Panc1 (cell line): ENCODE results near the gene PCSK7.

Experiments
- POLR2AphosphoS5 ChIP-seq: IDR thresholded peaks from 2 replicates; pipeline ENCODE4 v1.6.1; 2012; ENCODE audit warnings: mild to moderate bottlenecking, low read depth, low read length, moderate library complexity
- REST ChIP-seq, 2 experiments: IDR thresholded peaks; 2 replicates each; pipeline ENCODE4 v1.6.1; 2011 to 2012; ENCODE audit warnings: low read depth in 2 of 2, control low read depth in 1 of 2, low read length in 1 of 2, mild to moderate bottlenecking in 1 of 2, moderate library complexity in 1 of 2; ENCODE audit not compliant: insufficient read depth in 1 of 2
- TCF7L2 ChIP-seq: IDR thresholded peaks from 2 replicates; pipeline ENCODE4 v1.6.1; 2011; ENCODE audit warnings: mild to moderate bottlenecking, low read depth, low read length, inconsistent platforms
- TF ChIP-seq, protein P1 (sequence below): fragments of 450-650 bp; IDR thresholded peaks from 2 replicates; pipeline ENCODE4 v1.5.1; 2017; ENCODE audit warnings: mild to moderate bottlenecking

DNA sequence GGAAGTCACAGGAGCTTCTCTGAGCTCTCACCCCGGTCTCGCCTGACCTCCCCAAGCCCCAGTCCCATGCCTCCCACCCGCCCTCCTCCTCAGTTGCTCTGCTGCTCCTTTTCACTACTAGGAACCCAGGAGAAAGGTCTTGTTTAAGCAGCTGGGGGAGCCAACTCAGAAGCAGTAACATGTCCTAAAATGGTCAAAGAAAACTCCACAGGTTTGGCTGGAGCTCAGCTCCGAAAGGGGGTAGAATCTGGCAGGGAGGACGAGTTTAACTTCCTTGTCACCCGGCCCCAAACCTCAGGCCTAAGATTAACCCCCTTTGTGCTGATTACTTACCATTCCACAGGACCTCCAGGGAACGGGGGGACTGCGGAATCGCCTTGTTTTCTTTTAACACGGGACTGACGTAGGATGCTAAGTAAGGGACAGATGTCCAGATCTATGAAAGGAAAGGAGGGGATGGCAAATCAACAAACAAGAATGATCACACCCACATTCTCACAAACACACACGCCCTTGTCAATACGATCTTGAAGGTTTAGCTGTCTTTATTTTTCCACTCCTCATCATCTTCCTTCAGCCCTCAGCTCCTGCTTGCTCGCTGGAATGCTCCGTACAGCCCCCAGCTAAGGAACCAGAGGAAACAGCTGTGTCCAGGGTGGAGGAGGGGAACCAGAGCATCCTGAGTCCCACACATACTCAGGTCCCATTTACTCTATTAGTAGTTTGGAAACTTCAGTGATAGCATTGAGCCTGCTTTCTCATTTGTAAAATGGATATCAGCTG, 13.5 kb downstream of the PCSK7 start:
- TF ChIP-seq, protein P1, sequence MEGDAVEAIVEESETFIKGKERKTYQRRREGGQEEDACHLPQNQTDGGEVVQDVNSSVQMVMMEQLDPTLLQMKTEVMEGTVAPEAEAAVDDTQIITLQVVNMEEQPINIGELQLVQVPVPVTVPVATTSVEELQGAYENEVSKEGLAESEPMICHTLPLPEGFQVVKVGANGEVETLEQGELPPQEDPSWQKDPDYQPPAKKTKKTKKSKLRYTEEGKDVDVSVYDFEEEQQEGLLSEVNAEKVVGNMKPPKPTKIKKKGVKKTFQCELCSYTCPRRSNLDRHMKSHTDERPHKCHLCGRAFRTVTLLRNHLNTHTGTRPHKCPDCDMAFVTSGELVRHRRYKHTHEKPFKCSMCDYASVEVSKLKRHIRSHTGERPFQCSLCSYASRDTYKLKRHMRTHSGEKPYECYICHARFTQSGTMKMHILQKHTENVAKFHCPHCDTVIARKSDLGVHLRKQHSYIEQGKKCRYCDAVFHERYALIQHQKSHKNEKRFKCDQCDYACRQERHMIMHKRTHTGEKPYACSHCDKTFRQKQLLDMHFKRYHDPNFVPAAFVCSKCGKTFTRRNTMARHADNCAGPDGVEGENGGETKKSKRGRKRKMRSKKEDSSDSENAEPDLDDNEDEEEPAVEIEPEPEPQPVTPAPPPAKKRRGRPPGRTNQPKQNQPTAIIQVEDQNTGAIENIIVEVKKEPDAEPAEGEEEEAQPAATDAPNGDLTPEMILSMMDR = no peak
- TF ChIP-seq POLR2AphosphoS5 = no peak
- no peak for TF ChIP-seq REST (IDR thresholded peaks at IDR 0.05; ENCODE audit: insufficient read depth in 1 of 2, low read depth in 2 of 2, low read length in 1 of 2)
- TF ChIP-seq TCF7L2 = no peak
